Stimulated activated naive B cell treated with anti-CD40 and anti-IgM and Interleukin-4, amounts not matched to agents 10 μg/mL and 1 μg/mL and 100 μg/mL, for 72 hours (primary cell): ENCODE results near the gene MRPS18C.

ENCODE experiments used
- ATAC-seq, 2 donors: fragments of 150-1000 bp; cut with Tn5 transposase; replicated peaks; 2 replicates each; pipeline ENCODE4 v1.10.0; 2021; ENCODE audit warnings: moderate library complexity in 1 of 2
- DNase-seq: peaks from one replicate; pipeline ENCODE4 v3.0.0; 2021
- H3K27ac Mint-ChIP-seq: one replicate; pipeline ENCODE4 v1.8.0; 2022; ENCODE audit warnings: mild to moderate bottlenecking, mixed read lengths
- H3K27me3 Mint-ChIP-seq, 2 donors: one replicate each; pipeline ENCODE4 v1.8.0; 2022; ENCODE audit warnings: mixed read lengths in 2 of 2
- H3K36me3 Mint-ChIP-seq, 2 donors: one replicate each; pipeline ENCODE4 v1.8.0; 2022; ENCODE audit warnings: mixed read lengths in 2 of 2, mild to moderate bottlenecking in 1 of 2
- H3K4me1 Mint-ChIP-seq, 2 donors: one replicate each; pipeline ENCODE4 v1.8.0; 2022; ENCODE audit warnings: mixed read lengths in 2 of 2, mild to moderate bottlenecking in 1 of 2
- H3K4me3 Mint-ChIP-seq, 2 donors: one replicate each; pipeline ENCODE4 v1.8.0; 2022; ENCODE audit warnings: mild to moderate bottlenecking in 2 of 2, mixed read lengths in 2 of 2, moderate library complexity in 1 of 2
- H3K9me3 Mint-ChIP-seq, 2 donors: one replicate each; pipeline ENCODE4 v1.8.0; 2022; ENCODE audit warnings: mixed read lengths in 2 of 2, mild to moderate bottlenecking in 1 of 2

Gene MRPS18C

DNA sequence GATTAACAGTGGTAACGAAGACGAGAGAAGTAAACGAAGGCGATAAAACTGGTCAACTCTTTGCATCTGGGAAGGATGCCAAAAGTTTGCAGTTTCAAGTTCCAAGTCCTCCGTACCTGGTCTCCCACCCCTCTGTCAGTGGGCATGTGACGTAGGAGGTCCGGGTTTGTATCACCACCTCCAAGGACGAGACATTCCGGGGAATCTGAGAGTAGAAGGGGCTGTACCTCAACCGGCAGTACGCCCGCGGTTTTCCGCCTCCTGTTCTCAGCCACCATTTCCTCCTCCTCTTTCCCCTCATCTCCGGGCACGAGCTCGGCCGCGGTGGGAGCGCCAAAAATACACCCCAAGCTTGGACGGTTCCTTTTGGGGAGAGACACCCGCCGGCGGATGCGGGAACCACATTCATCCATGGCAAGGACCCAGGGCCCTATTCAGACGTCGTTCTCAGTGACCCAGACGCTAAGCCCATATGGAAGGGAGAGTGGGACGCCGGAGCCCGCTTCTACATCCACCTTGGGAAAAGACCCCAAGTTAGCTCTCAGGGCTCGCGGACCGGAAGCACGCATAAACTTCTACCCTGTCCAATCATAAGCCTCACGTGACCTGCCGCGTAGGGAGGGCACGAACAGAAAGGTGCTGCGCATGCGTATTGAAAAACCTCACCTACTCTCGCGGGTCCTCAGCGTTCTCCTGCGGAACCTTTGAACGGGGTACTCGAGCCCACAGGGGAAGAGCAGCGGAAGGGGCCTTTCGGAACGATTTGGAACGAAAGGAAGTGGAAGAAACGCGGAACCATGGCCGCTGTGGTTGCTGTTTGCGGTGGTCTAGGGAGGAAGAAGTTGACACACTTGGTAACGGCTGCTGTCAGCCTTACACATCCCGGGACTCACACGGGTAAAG, at the start of gene MRPS18C, which contains the start of gene HELQ:
Gene MRPS18C (plus strand): TSS at position 778 of the 903 bp plus-strand sequence. CDS start 20 bp downstream, at position 798.
Gene HELQ (minus strand): TSS at position 543 of the 903 bp plus-strand sequence. CDS start 130 bp downstream, at position 413.
- peaks cover 14 to 43% of the 10 kb centered on the region in 2 donors for H3K36me3 Mint-ChIP-seq
- peak; percentile 90 to 94 for ATAC-seq
- DNase-seq = peak; percentile 95
- H3K4me1 Mint-ChIP-seq = peaks cover 10 to 38% of the 10 kb centered on the region in 2 donors
- peak within 1 kb of the TSS; percentile 99 for H3K4me3 Mint-ChIP-seq
- no peaks in the 10 kb centered on the region for H3K9me3 Mint-ChIP-seq
- H3K27ac Mint-ChIP-seq = peak within 1 kb of the TSS; percentile 100
- H3K27me3 Mint-ChIP-seq = no peaks in the 10 kb centered on the region

DNA sequence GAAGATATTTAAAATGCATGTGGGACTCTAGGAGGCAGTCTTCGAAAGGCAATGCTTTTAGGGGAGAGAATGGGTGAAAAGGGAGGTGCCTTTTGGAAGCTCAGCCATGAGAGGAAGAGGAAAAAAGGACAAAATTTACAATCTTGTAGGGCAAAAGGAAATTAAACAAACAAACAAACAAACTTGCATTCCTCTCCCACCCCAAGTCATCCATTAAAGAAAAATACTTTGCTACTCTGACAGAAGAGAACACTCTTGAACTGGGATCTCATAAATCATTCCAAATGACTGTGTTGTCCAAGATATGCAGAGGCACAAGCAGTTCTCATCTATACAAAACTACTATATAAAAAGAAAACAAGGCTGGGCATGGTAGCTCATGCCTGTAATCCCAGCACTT, 47.0 kb upstream of the MRPS18C start:
- no peak overlapping the region for H3K27ac Mint-ChIP-seq
- H3K36me3 Mint-ChIP-seq = peaks cover 22 to 40% of the 10 kb centered on the region in 2 donors
- no peaks in the 10 kb centered on the region for H3K4me1 Mint-ChIP-seq
- no peak for DNase-seq
- H3K9me3 Mint-ChIP-seq = no peaks in the 10 kb centered on the region
- no peak overlapping the region for H3K4me3 Mint-ChIP-seq
- no peaks in the 10 kb centered on the region for H3K27me3 Mint-ChIP-seq
- no peak for ATAC-seq

DNA sequence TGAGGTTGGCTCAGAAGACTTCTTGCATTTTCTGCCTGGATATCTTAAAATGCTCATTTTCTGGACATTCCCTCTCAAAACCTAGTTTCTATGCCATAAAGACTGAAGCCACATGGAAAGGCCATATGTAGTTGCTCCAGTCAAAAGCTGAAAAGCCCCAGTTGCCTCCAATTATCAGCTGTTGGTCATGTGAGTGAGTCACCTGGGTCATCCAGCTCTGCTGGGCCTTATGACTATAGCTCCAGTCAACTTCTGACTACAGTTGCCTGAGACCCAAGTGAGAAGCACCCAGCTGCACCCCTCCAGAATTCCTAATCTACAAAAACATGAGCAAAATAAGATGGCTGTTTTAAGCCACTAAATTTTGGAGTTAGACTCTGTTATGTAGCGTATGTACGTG, 42.2 kb upstream of the MRPS18C start:
- H3K9me3 Mint-ChIP-seq = no peaks in the 10 kb centered on the region
- no peak for DNase-seq
- no peaks in the 10 kb centered on the region for H3K4me1 Mint-ChIP-seq
- no peak overlapping the region for H3K4me3 Mint-ChIP-seq
- no peak for ATAC-seq
- no peaks in the 10 kb centered on the region for H3K27me3 Mint-ChIP-seq
- H3K36me3 Mint-ChIP-seq = peaks cover 34 to 40% of the 10 kb centered on the region in 2 donors
- no peak overlapping the region for H3K27ac Mint-ChIP-seq

DNA sequence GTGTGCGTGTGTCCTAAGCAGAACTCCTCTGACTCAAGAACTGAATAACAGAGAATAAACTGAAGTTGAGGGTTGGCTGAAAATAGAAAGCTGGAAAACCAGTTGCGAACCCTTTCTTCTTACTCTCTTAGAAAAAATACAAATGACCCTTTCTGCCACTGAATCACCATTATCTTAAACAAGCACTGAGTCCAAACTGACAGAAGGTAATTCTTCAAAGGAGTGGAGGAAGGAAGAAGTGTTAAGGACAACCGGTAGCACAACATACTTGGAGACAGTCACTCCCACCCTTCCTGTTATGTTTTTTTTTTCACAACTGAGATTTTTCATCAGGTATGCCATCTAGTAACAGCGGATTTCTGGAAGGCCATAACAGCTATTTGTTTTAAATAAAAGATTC, 38.3 kb upstream of the MRPS18C start:
- no peaks in the 10 kb centered on the region for H3K9me3 Mint-ChIP-seq

DNA sequence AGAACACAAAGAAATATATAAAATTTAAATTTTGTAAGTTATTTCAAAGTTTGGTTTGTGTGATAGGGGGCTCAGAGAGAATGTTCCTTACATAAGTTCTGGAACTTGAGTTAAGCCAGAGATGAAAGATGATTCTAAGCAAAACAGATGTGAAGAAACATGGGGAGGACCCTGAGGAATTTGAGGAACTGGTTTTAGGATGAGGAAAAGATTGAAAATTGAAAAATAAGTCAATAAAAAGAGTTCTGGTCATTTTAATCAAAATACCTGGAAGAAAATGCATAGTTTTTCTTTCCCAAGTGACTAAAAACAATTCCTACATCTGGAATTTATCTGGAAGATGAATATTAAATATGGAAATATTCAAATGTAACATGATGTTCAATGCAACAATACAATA, 37.6 kb upstream of the MRPS18C start:
- Mint-ChIP-seq H3K4me3 (no peak overlapping the region), H3K36me3 (peaks cover 29% of the 10 kb centered on the region in 2 donors), H3K4me1 (no peaks in the 10 kb centered on the region), H3K9me3 (no peaks in the 10 kb centered on the region), H3K27me3 (no peaks in the 10 kb centered on the region), H3K27ac (no peak overlapping the region)
- DNase-seq (no peak), ATAC-seq (no peak)

More for the DNA sequence above, 38.3 kb upstream of the MRPS18C start:
- DNase-seq (no peak), ATAC-seq (no peak)
- H3K27me3 Mint-ChIP-seq = no peaks in the 10 kb centered on the region
- H3K4me1 Mint-ChIP-seq = no peaks in the 10 kb centered on the region
- no peak overlapping the region for H3K27ac Mint-ChIP-seq
- peaks cover 35% of the 10 kb centered on the region in 2 donors for H3K36me3 Mint-ChIP-seq
- H3K4me3 Mint-ChIP-seq = no peak overlapping the region

DNA sequence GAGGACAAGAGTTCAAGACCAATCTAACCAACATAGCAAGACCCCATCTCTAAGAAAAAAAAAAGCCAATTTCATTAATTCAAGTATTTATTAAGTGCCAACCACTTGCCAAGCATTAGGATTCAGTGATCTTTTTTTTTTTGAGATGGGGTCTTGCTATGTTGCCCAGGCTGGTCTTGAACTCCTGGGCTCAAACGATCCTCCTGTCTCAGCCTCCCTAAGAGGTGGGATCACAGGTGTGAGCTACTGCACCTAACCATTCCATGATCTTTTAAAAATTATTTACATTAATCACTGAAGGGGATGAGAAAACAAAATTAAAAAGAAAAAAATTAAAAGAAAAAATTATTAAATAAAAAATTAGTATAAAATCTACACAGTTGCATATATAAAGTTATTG, 24.7 kb upstream of the MRPS18C start:
- H3K4me1 Mint-ChIP-seq = no peaks in the 10 kb centered on the region

DNA sequence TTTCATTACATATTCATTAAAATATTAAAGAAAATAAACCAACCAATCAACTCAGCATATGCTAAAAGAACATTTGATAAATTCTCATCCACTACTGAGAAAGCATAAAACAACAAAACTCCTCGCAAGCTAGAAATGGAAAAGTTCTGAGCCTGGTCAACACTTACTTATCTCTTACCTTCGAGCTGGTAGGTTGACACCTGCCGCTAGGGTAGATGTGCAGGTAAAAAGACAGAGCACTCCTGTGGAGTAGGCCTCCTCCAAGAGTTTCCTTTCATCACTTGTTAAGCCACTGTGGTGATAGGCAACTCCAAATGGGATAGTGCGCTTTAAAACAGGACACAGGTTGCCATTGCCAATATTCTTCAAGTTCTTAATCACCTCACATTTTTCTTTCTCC, 19.2 kb upstream of the MRPS18C start:
- H3K9me3 Mint-ChIP-seq = no peaks in the 10 kb centered on the region
- H3K4me1 Mint-ChIP-seq = peaks cover 9 to 27% of the 10 kb centered on the region in 2 donors
- DNase-seq (no peak), ATAC-seq (no peak)
- peaks cover 17 to 38% of the 10 kb centered on the region in 2 donors for H3K36me3 Mint-ChIP-seq
- no peak overlapping the region for H3K27ac Mint-ChIP-seq
- H3K27me3 Mint-ChIP-seq = no peaks in the 10 kb centered on the region
- no peak overlapping the region for H3K4me3 Mint-ChIP-seq

More for the DNA sequence above, 24.7 kb upstream of the MRPS18C start:
- H3K4me3 Mint-ChIP-seq = no peak overlapping the region
- H3K36me3 Mint-ChIP-seq = peaks cover 15 to 21% of the 10 kb centered on the region in 2 donors
- DNase-seq = no peak
- ATAC-seq = no peak
- H3K27ac Mint-ChIP-seq = no peak overlapping the region
- no peaks in the 10 kb centered on the region for H3K27me3 Mint-ChIP-seq
- no peaks in the 10 kb centered on the region for H3K9me3 Mint-ChIP-seq

DNA sequence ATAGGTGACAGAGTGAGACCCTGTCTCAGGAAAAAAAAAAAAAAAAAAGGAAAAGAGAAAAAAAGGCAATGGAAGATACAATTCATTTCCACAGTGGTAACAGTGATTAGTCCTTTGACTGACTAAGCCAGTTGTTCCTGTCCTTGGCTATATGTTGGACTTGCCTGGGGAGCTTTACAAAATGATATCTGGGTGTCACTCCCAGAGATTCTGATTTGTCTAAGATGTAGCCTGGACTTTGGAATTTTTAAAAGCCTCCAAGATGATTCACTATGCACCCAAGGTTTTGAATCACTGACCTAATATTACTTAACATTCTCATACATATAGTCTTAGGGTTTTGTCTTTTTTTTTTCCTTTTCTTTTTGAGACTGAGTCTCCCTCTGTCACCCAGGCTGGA, 17.1 kb upstream of the MRPS18C start:
- Mint-ChIP-seq H3K9me3 (no peaks in the 10 kb centered on the region), H3K36me3 (peaks cover 19 to 45% of the 10 kb centered on the region in 2 donors), H3K27ac (peak overlapping the region; percentile 59), H3K4me3 (no peak overlapping the region), H3K27me3 (no peaks in the 10 kb centered on the region), H3K4me1 (peaks cover 9 to 27% of the 10 kb centered on the region in 2 donors)
- no peak for ATAC-seq
- DNase-seq = no peak

DNA sequence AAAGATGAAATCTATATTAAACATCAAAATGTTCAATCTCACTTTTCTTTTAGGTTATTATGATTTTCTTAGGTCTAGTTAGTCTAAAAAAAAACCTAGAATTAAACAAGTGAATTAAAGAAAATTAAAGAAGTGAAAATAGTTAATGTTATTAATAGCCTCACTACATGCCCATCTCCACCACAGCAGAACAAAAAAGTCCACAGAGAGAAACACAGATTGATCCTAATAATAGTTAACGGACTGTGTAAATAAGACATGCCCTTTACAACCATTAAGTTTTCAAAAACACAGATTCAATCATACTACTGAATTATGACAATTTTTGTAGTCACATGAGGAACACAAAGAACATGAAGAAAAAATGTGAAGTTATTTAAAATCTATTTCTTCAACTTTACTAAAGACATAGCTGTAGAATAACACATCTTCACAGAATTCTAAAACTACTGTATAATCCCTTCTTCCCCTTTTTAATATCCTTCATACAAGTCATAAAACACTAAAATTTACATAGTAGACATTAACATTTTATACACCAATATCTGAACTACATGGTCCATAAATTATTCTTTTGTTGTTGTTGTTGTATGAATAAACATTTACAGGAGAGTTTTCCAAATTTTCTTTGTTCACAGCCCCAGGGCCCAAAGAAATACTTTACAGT, 15.6 kb upstream of the MRPS18C start:
- Mint-ChIP-seq H3K4me3 (no peak overlapping the region), H3K9me3 (no peaks in the 10 kb centered on the region), H3K27ac (no peak overlapping the region), H3K27me3 (no peaks in the 10 kb centered on the region), H3K36me3 (peaks cover 23 to 42% of the 10 kb centered on the region in 2 donors), H3K4me1 (peaks cover 9 to 27% of the 10 kb centered on the region in 2 donors)
- DNase-seq (no peak), ATAC-seq (peak; percentile 45 to 46)

DNA sequence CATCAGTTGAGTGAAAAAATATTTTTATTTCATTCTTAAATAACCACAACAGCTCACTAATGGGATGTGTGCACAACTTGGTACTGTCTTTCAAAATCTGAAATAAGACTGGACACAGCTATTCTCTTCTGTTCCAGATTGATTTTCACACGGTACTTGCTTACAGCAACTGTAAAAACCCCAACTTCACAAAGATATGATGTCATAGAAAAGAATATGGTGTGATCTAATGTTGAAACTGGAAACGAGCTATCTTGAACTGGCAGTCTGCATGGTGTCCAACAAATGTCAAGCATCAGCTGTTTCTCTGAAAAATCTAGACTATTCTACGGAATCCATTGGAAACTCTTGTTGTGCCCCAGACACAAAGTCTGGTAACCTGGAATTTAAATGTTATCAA, 15.0 kb upstream of the MRPS18C start:
- Mint-ChIP-seq H3K4me1 (peaks cover 9 to 27% of the 10 kb centered on the region in 2 donors), H3K4me3 (no peak overlapping the region), H3K9me3 (no peaks in the 10 kb centered on the region), H3K27ac (no peak overlapping the region), H3K36me3 (peaks cover 22 to 39% of the 10 kb centered on the region in 2 donors), H3K27me3 (no peaks in the 10 kb centered on the region)
- DNase-seq = no peak
- peak; percentile 33 to 58 for ATAC-seq

DNA sequence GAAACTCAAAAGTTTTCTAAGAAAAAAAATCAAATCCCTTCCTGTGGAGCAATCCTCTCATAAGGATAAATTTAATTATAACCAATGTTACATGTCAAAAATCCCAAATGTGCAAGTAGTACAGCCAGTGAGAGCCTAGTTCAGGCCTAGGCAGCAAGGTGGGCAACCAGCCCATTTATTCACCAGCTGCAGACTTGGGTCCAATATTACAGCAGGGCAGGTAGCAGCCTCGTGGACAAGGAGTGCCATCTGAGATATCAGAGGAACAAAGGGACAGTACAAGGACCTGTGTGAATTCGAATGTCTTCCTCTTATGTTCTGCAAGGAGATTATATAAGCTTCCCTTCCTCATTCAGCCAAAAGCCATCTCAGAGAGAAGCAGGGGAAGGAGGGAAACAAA, 6.8 kb upstream of the MRPS18C start:
- no peak for DNase-seq
- Mint-ChIP-seq H3K4me3 (no peak overlapping the region), H3K4me1 (peaks cover 5 to 21% of the 10 kb centered on the region in 2 donors), H3K9me3 (no peaks in the 10 kb centered on the region), H3K36me3 (peaks cover 26 to 40% of the 10 kb centered on the region in 2 donors), H3K27me3 (no peaks in the 10 kb centered on the region), H3K27ac (no peak overlapping the region)
- no peak for ATAC-seq

DNA sequence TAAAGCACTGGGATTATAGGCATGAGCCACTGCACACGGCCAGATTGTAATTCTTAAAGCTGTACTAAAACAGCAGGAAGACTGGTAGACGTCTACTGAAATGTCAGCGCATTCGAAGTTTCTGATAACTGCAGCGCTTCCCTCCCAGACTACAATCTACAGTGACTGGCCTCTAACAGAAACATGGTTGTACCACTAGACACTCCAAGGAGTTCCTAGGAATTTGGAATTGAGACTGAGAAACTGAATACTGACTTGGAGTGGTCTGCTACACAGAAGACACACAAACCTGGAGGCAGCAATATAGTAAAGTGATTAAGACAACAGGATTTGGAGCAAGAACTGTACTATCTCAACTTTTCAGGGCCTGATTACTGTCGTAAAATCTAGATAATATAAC, 1.2 kb upstream of the MRPS18C start:
- Mint-ChIP-seq H3K27me3 (no peaks in the 10 kb centered on the region), H3K4me3 (peak overlapping the region; percentile 99), H3K9me3 (no peaks in the 10 kb centered on the region), H3K4me1 (peaks cover 10 to 38% of the 10 kb centered on the region in 2 donors), H3K36me3 (peaks cover 16 to 46% of the 10 kb centered on the region in 2 donors), H3K27ac (peak overlapping the region; percentile 100)
- DNase-seq (no peak), ATAC-seq (no peak)

DNA sequence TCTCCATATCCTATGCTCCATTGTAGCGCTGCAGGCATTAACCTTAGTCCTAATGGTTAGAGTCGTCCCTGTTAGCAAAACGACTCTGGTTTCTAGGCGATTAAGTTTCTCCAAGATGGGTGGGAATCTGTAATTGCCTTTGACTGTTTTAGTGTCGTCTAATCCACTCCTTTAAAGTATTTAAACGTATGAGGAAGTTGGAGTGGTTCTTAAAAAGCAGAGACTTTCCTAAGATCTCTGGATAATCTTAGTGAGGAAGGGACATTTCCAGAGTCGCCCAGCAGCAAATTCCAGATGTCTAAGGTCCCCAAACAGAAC, 285 bp downstream of the MRPS18C start:
- DNase-seq (no peak), ATAC-seq (no peak)
- peaks cover 10 to 38% of the 10 kb centered on the region in 2 donors for H3K4me1 Mint-ChIP-seq
- no peaks in the 10 kb centered on the region for H3K27me3 Mint-ChIP-seq
- no peaks in the 10 kb centered on the region for H3K9me3 Mint-ChIP-seq
- peaks cover 15 to 41% of the 10 kb centered on the region in 2 donors for H3K36me3 Mint-ChIP-seq
- peak overlapping the region; percentile 99 for H3K4me3 Mint-ChIP-seq
- peak overlapping the region; percentile 100 for H3K27ac Mint-ChIP-seq

DNA sequence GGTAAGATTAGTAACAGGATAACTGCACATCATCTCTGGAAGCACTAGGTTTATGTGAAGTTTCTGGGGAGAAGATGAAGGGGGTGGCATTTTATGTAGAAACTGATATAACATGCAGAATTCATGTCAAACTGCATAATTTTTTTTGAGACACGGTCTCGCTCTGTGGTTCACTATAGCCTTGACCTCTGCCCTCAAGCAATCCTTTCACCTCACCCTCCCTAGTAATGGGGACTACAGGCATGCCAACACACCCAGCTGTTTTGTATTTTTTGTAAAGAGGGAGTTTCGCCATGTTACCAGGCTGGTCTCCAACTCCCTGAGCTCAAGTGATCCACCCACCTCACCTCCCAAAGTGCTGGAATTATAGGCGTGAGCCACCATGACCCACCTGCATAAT, 17.6 kb downstream of the MRPS18C start:
- Mint-ChIP-seq H3K4me3 (no peak overlapping the region), H3K9me3 (no peaks in the 10 kb centered on the region), H3K27me3 (no peaks in the 10 kb centered on the region), H3K36me3 (peaks cover 20 to 24% of the 10 kb centered on the region in 2 donors), H3K27ac (no peak overlapping the region), H3K4me1 (no peaks in the 10 kb centered on the region)
- ATAC-seq (no peak), DNase-seq (no peak)

DNA sequence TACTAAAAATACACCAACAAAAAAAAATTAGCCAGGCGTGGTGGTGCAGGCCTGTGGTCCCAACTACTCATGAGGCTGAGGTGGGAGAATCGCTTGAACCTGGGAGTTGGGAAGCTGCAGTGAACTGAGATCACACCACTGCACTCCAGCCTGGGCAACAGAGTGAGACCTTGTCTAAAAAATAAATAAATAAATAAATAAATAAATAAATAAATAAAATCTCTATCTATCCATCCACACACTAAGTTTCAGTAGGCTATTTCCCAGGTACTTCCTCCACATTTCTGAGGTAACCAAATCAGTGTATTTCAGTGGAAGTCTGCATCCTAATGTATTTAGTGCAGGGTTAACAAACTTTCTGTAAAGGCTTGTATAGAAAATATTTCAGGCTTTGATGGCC, 18.1 kb downstream of the MRPS18C start:
- ATAC-seq (no peak), DNase-seq (no peak)
- Mint-ChIP-seq H3K9me3 (no peaks in the 10 kb centered on the region), H3K4me1 (no peaks in the 10 kb centered on the region), H3K27me3 (no peaks in the 10 kb centered on the region), H3K4me3 (no peak overlapping the region), H3K36me3 (peaks cover 19 to 21% of the 10 kb centered on the region in 2 donors), H3K27ac (no peak overlapping the region)
